Fibroblast of gingiva (primary cell): Measurements from ENCODE around the gene IGSF3.
"Not testable (repeated sequence)": the region's sequence is repeated elsewhere in the genome, so short reads cannot be mapped to it uniquely, and the experiment has no call there.

Source experiments
- DNase-seq: peaks from one replicate; pipeline ENCODE4 v3.0.0-alpha.2; 2011; ENCODE audit warnings: low read depth

Gene IGSF3

GRCh38 chr1:116629441-116629840 lies 38.1 kb downstream of the IGSF3 start:
- not testable (repeated sequence) for DNase-seq

DNA sequence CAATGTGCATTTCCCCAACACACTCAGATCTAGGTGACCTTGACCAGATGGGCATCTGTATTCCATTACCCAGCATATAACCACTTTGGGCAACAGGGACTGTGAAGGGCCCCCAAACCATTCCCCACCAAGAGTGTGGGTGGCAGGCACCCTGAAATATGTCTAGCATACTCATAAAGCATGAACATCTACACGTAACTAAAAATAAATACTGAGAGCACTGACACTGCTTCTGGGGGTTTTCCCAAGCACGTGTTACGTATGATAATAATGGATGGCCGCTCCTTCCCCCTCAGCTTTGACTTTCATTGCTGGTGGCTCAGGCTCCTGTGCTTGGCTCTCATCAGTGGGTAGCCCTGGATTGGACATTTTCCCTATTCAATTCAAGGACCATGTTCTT lies 39.1 kb downstream of the IGSF3 start:
- no peak for DNase-seq

DNA sequence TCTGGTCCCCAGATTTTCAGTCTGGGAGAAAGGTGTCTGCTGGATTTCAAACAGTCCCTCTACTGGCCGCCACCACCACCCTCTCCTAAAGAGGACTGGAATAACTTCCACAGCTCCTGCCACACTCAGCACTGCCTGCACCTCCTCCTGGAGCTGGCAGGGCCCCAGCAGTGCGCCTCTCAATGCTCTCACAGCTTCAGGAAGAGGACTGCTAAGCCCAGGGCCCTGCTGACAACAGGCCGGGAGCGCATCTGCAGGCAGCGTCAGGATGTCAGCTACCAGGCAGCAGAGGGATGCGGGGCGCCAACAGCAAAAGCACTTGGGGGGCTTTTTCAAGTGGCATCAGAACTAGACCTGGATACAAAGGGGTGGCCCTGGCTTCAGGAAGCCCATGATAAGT lies 40.2 kb downstream of the IGSF3 start:
- not testable (repeated sequence) for DNase-seq

GRCh38 chr1:116626915-116627314 lies 40.6 kb downstream of the IGSF3 start:
- DNase-seq: not testable (repeated sequence)

- DNase-seq: not testable (repeated sequence)
These were observed 42.4 kb downstream of the IGSF3 start for GRCh38 chr1:116625155-116625554.

DNA sequence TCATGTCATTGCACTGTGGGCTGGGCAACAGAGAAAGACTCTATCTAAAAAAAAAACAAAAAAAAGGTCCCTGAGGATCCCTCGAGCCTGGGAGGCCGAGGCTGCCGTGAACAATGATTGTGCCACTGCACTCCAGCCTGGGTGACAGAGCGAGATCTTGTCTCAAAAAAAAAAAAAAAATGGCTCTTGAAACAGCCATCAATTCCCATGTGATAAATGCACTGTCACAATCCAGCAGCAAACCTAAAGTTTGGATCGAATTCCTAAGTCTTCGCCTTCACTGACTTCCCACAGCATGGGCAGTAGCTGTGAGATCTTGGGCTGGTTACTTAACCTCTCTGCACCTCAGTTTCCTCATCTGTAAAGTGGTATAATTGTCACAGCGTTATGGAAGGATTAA lies 43.5 kb downstream of the IGSF3 start:
- DNase-seq: no peak

- DNase-seq: not testable (repeated sequence)
These were observed 45.0 kb downstream of the IGSF3 start for GRCh38 chr1:116622496-116622895.

DNA sequence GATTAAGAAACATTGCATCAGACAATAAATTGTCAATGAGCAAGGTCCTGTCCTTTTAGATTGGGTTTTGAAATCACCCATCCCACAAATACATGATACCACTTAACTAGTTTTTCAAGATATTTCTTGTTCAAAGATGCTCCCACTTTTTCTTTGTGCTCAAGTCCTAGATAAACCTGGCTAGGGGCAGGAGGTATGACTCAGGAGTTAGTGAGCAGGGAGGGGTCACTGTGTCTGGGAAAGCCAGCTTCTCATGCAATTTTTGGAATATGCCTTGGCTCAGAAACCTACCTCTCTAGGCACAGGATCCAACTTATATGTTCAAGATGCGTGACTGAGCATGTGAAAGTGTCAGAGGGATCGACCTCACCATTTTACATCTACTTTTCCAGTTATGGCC lies 45.8 kb downstream of the IGSF3 start:
- DNase-seq: not testable (repeated sequence)

GRCh38 chr1:116620392-116620791 lies 47.1 kb downstream of the IGSF3 start:
- DNase-seq: not testable (repeated sequence)

DNA sequence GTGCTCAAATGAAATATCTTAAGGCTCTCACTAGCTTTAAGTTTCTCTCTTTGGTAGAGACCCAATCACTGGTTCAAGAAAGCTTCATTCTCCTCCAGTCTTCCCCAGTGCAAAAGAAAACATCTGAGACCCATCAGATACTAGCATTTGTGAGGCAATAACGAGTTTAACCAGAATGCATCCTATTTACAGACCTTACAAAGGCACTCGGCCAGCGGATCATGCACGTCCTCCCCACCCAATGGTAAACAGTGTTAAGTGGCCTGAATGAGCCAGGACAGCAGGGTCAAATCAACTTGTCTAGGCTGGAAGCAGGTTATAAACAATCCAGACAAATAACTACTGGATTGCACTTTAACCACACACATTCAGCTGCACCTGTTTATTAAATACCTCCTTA lies 48.4 kb downstream of the IGSF3 start:
- not testable (repeated sequence) for DNase-seq

DNA sequence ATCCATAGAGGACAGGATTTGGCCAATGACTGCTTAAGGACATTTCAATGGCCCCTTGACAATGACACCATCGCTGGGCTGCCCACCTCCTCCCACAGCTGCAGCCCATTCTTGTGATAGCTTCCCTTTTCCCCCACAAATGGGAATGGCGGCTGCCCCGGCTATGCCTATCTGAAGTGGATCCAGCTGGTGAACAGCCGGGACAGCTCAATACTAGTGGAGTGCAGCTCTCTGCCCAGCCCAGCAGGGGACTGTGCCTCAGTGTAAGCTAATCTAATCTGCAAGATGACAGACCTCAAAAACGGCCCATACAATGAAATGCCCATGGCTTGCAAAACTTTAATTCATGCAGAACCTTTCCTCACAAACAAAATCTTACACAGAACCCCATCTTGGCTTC lies 49.7 kb downstream of the IGSF3 start:
- not testable (repeated sequence) for DNase-seq

- DNase-seq: not testable (repeated sequence)
These were observed 53.7 kb downstream of the IGSF3 start for GRCh38 chr1:116613825-116614224.

GRCh38 chr1:116609801-116610371 lies 57.6 kb downstream of the IGSF3 start:
- DNase-seq: not testable (repeated sequence)

DNA sequence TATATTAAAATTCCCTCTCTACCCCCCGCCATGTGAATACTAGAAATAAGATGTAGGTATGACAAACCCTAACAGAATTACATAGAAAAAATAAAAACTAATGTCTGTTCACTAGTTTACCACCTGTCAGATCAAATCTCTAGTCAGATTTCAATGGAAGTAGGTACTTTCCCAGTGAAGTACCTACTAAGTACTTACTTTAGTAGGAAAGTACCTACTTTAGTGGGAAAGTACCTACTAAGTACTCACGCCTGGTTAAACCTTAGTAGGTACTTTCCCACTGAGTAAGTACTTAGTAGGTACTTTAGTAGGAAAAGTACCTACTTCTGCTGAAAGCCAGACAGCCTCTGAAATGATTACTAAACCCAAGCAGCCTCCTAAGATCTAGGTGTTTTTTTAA lies 58.7 kb downstream of the IGSF3 start:
- not testable (repeated sequence) for DNase-seq

DNA sequence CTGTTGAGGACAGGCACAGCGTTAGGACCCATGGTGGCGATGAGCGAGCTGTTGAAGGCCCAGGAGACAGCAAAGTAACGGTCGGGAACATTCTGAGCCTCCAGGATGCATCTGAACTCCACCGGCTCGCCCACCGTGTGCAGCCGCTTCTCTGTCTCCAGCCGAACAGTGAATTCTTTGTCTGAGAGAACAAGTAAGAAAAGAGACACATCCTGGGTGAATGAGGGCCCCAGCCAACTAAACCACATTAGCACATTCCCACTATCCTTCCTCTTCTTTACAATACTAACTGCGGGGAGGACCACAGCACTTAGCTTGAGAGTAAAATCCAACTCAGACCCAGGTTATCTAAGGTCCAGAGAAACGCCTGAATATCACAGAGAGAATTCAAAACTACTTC lies 59.4 kb downstream of the IGSF3 start:
- DNase-seq: not testable (repeated sequence)

- not testable (repeated sequence) for DNase-seq
These were observed 60.1 kb downstream of the IGSF3 start for GRCh38 chr1:116607463-116607862.

DNA sequence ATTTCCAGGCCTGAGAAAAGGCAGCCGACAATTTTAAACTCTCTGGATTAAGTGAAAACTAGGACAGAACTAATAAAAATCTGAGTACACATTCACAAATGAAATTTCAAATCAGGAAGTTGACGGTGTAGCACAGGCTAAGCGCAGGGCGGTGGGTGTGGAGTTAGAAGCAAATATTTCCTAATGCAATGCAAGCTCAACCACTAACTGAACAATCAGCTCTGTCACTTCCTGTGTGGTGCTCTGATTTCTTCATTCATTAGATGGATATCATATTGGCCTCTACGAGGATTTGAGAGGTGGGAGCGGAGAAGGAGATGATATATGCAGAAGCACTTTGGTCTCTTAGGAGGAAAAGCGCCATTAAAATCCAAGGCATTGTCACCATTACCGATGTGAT lies 61.5 kb downstream of the IGSF3 start:
- not testable (repeated sequence) for DNase-seq

DNA sequence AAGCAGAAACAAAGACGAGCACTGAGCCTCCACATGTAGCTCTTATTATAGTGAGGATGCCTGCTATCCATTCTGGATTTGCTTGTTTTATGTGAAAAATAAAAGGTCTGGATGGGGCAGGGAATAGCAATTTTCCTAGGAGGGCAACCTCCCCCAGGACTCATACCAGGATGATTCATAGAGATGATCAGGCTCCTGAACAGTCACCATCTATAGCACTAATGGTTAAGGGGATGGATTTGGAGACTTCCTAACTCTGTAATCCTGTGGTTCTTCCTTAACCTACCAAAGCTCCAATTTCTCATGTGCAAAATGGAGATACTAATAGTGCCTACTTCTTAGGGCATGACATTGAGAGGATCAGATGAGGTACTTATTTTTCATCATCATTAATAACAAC lies 62.2 kb downstream of the IGSF3 start:
- no peak for DNase-seq

GRCh38 chr1:116604408-116604807 lies 63.1 kb downstream of the IGSF3 start:
- not testable (repeated sequence) for DNase-seq

- DNase-seq: not testable (repeated sequence)
These were observed 63.9 kb downstream of the IGSF3 start for GRCh38 chr1:116603646-116604045.

DNA sequence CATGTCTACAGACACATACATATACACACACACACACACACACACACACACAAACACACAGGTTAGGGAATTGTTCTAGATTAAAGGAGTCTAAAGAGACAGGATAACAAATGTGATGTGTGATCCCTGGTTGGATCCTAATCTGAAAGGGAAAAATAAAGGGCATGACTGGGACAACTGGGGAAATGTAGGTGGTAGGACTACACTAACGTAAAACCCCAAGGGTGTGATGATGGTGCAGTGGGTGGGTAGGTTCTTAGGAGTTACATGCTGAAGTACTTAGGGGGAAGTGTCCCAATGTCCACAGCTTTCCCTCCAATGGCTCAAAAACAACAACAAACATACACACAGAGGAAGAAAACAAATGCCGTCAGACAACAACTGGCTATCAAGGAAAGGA lies 68.2 kb downstream of the IGSF3 start:
- DNase-seq: not testable (repeated sequence)

- DNase-seq: not testable (repeated sequence)
These were observed 69.0 kb downstream of the IGSF3 start for GRCh38 chr1:116598420-116599036.

DNA sequence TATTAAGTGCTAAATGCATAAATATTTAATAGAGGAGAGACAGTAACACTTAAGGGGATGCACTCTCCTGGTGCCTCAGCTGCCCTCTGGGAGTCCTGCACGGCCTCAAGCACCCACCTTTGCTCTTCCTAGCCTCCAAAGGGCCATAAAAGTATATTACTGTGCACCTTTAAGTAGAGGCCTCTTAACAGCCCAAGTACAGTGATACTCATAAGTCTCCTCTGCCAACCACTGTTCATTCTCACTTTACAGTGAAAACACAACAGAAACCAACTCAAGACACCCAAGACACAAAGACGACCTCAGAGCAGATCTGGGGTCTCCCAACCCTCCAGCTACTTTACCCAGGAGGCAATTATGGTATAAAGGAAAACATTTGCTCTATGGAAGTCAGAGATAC lies 70.1 kb downstream of the IGSF3 start:
- DNase-seq: not testable (repeated sequence)

GRCh38 chr1:116596742-116597307 lies 70.7 kb downstream of the IGSF3 start:
- DNase-seq: not testable (repeated sequence)
